SK-N-SH (cell line): ENCODE results near the gene ANKRD11. TPM values are rescaled to one million over a fixed set of nuclear protein-coding genes. Genes with fewer than 3 reads are reported as not detected.

Experiments used
- CTCF ChIA-PET: fragments of 300-600, 350-600 bp; formaldehyde crosslinking; extraction: SDS; loops from one replicate; lab custom pipeline; 2021; lab: Yijun Ruan, JAX
- POLR2A ChIA-PET: fragments of 350-600 bp; sonication (Branson Sonifier 250); formaldehyde crosslinking; extraction: SDS; loops from one replicate; lab custom pipeline; 2020; ENCODE audit warnings: antibody characterized with exemption, inconsistent platforms; lab: Yijun Ruan, JAX
- DNase-seq: peaks from one replicate; pipeline ENCODE4 v3.0.0; 2012
- H2AFZ ChIP-seq: fragments of 200-600 bp; sonication (generic); 2 replicates; pipeline ENCODE4 v1.8.1; 2016; ENCODE audit warnings: antibody characterized with exemption, mild to moderate bottlenecking, low read depth
- H3F3A ChIP-seq: fragments of 200-600 bp; sonication (generic); replicated peaks from 2 replicates; pipeline ENCODE3; 2016; ENCODE audit warnings: antibody characterized with exemption, mild to moderate bottlenecking; ENCODE audit not compliant: insufficient read depth
- H3K27ac ChIP-seq, 2 experiments: fragments of 200-500 bp in 1 of 2; fragments of 200-600 bp in 1 of 2; sonication (Bioruptor generic) in 1 of 2; sonication (generic), shearing (Covaris generic) in 1 of 2; 2 replicates each; pipeline versions ENCODE4 v1.5.1 to v1.6.1; 2014 to 2016; ENCODE audit warnings: low read depth in 2 of 2, inconsistent platforms in 1 of 2, low read length in 1 of 2, mild to moderate bottlenecking in 1 of 2, mixed read lengths in 1 of 2
- H3K27me3 ChIP-seq: fragments of 200-600 bp; sonication (generic), shearing (Covaris generic); 2 replicates; pipeline ENCODE4 v1.6.1; 2016; ENCODE audit warnings: mixed run types; ENCODE audit not compliant: insufficient read depth
- H3K36me3 ChIP-seq, 2 experiments: fragments of 200-500 bp in 1 of 2; fragments of 200-600 bp in 1 of 2; sonication (Bioruptor generic) in 1 of 2; sonication (generic) in 1 of 2; replicated peaks in 1 of 2; 2 replicates each; pipeline versions ENCODE3 to v1.5.1; 2014 to 2016; ENCODE audit warnings: low read length in 1 of 2, mild to moderate bottlenecking in 1 of 2; ENCODE audit not compliant: insufficient read depth in 2 of 2, control insufficient read depth in 1 of 2
- H3K4me1 ChIP-seq, 2 experiments: fragments of 200-500 bp in 1 of 2; fragments of 200-600 bp in 1 of 2; sonication (Bioruptor generic) in 1 of 2; sonication (generic), shearing (Covaris generic) in 1 of 2; 2 replicates each; pipeline versions ENCODE4 v1.5.1 to v1.6.1; 2014 to 2016; ENCODE audit warnings: low read depth in 1 of 2, low read length in 1 of 2, mixed run types in 1 of 2; ENCODE audit not compliant: insufficient read depth in 2 of 2, control insufficient read depth in 1 of 2
- H3K4me2 ChIP-seq: fragments of 200-600 bp; sonication (generic), shearing (Covaris generic); 2 replicates; pipeline ENCODE4 v1.6.1; 2017; ENCODE audit warnings: mixed run types
- H3K4me3 ChIP-seq, 2 experiments: fragments of 200-500 bp in 1 of 2; fragments of 200-600 bp in 1 of 2; sonication (Bioruptor generic) in 1 of 2; sonication (generic), shearing (Covaris generic) in 1 of 2; 2 replicates each; pipeline versions ENCODE4 v1.5.1 to v1.8.1; 2014 to 2016; ENCODE audit warnings: low read depth in 2 of 2, inconsistent platforms in 1 of 2, low read length in 1 of 2, mild to moderate bottlenecking in 1 of 2, mixed read lengths in 1 of 2, moderate library complexity in 1 of 2
- H3K79me2 ChIP-seq: fragments of 200-600 bp; sonication (generic); 2 replicates; pipeline ENCODE4 v1.8.1; 2017; ENCODE audit warnings: mild to moderate bottlenecking; ENCODE audit not compliant: insufficient read depth
- H3K9ac ChIP-seq: fragments of 200-600 bp; sonication (generic); 2 replicates; pipeline ENCODE4 v1.6.1; 2017; ENCODE audit warnings: mixed run types
- H3K9me2 ChIP-seq: fragments of 200-600 bp; sonication (generic); 2 replicates; pipeline ENCODE4 v1.6.1; 2017; ENCODE audit warnings: mixed run types
- H3K9me3 ChIP-seq: fragments of 200-600 bp; sonication (generic); 2 replicates; pipeline ENCODE4 v1.6.1; 2017; ENCODE audit warnings: mixed run types, mild to moderate bottlenecking, moderate library complexity
- H4K20me1 ChIP-seq: fragments of 200-600 bp; sonication (generic); 2 replicates; pipeline ENCODE4 v1.6.1; 2017; ENCODE audit warnings: mild to moderate bottlenecking, mixed run types; ENCODE audit not compliant: insufficient read depth
- EP300 ChIP-seq, 2 experiments: IDR thresholded peaks; 2 replicates each; pipeline versions ENCODE4 v1.4.0 to v1.6.1; 2012; ENCODE audit warnings: borderline replicate concordance in 1 of 2, low read depth in 1 of 2, low read length in 1 of 2
- EZH2phosphoT487 ChIP-seq: fragments of 200-600 bp; sonication (generic); IDR thresholded peaks from 2 replicates; pipeline ENCODE4 v1.6.1; 2017; ENCODE audit warnings: low read depth, mixed run types, mild to moderate bottlenecking, antibody characterized with exemption, moderate library complexity, borderline replicate concordance
- FOXJ3 ChIP-seq: sonication (generic); formaldehyde crosslinking; IDR thresholded peaks from 2 replicates; pipeline ENCODE4 v1.5.1; 2020; ENCODE audit warnings: mild to moderate bottlenecking, missing genetic modification reagents
- FOXM1 ChIP-seq: IDR thresholded peaks from 2 replicates; pipeline ENCODE4 v1.4.0; 2012; ENCODE audit warnings: low read depth, mild to moderate bottlenecking
- GATA2 ChIP-seq: sonication (generic); formaldehyde crosslinking; IDR thresholded peaks from 2 replicates; pipeline ENCODE4 v1.5.0; 2020; ENCODE audit warnings: mild to moderate bottlenecking, missing genetic modification reagents
- MAX ChIP-seq: IDR thresholded peaks from 2 replicates; pipeline ENCODE4 v1.4.0; 2012; ENCODE audit warnings: low read depth
- MEF2A ChIP-seq: IDR thresholded peaks from 2 replicates; pipeline ENCODE4 v1.4.0; 2012; ENCODE audit warnings: low read depth, borderline replicate concordance
- MXI1 ChIP-seq: IDR thresholded peaks from 2 replicates; pipeline ENCODE4 v1.6.1; 2012; ENCODE audit warnings: mild to moderate bottlenecking, low read depth, low read length, improper control_type of control experiment
- NFIC ChIP-seq: IDR thresholded peaks from 2 replicates; pipeline ENCODE4 v1.4.0; 2012; ENCODE audit warnings: borderline replicate concordance
- RAD21 ChIP-seq: IDR thresholded peaks from 2 replicates; pipeline ENCODE4 v1.6.1; 2012; ENCODE audit warnings: mild to moderate bottlenecking, low read length
- RFX5 ChIP-seq: IDR thresholded peaks from 2 replicates; pipeline ENCODE4 v1.6.1; 2012; ENCODE audit warnings: mild to moderate bottlenecking, improper control_type of control experiment, low read length
- RXRA ChIP-seq: IDR thresholded peaks from 2 replicates; pipeline ENCODE4 v1.4.0; 2012; ENCODE audit warnings: low read depth, mild to moderate bottlenecking, borderline replicate concordance
- SIN3A ChIP-seq: IDR thresholded peaks from 2 replicates; pipeline ENCODE4 v1.6.1; 2012; ENCODE audit warnings: low read depth, mild to moderate bottlenecking, low read length, moderate library complexity, borderline replicate concordance
- TCF12 ChIP-seq: IDR thresholded peaks from 2 replicates; pipeline ENCODE4 v1.4.0; 2012
- TEAD4 ChIP-seq: IDR thresholded peaks from 2 replicates; pipeline ENCODE4 v1.4.0; 2012; ENCODE audit warnings: mild to moderate bottlenecking, borderline replicate concordance; ENCODE audit not compliant: insufficient read depth
- WGBS: methylation state at CpG from one replicate; pipeline ENCODE4 v1.1.6; 2017; ENCODE audit warnings: low lambda C conversion rate; 5-methylcytosine and 5-hydroxymethylcytosine counted together
- polyA plus RNA-seq, 3 experiments: library from polyadenylated mRNA; depleted of rRNA; stranded (reverse); fragments of >200 nt; gene quantifications; 2 replicates each; pipeline ENCODE4 v1.2.3, GENCODE V29; 2012
- TF ChIP-seq, protein P1 (sequence below): IDR thresholded peaks from 2 replicates; pipeline ENCODE4; 2012
- TF ChIP-seq, protein P2 (sequence below): fragments of 150-350 bp; IDR thresholded peaks from 2 replicates; pipeline ENCODE4 v1.6.1; 2016; ENCODE audit warnings: mild to moderate bottlenecking, low read depth, low read length
- TF ChIP-seq, protein P3 (sequence below): fragments of 150-350 bp; IDR thresholded peaks from 2 replicates; pipeline ENCODE4 v1.6.1; 2017; ENCODE audit warnings: antibody characterized with exemption, low read length, low read depth, borderline replicate concordance
- TF ChIP-seq, protein P4 (sequence below): IDR thresholded peaks from 2 replicates; pipeline ENCODE4 v1.4.0; 2012; ENCODE audit warnings: low read depth, borderline replicate concordance

The ANKRD11 gene
- polyA plus RNA-seq, 1 of the 3 experiments (the other 2 are of a cell fraction): 50.2 TPM

DNA sequence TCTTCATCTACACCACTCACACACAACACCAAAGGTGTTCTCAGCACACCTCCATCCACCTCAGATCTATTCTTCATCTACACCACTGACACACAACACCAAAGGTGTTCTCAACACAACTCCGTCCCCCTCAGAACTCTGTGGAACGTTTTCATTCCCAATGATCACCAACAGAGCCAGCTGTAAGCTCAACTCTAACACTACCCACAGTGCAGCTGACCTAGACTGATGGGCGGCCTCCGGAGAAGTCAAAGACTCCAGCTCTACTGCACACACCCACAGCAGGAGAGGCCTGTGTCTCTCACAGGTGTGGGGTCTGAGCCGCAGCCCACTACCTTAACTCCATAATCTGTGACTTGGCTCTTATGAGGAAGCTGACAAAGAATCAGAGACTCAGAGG, 50.7 kb downstream of the ANKRD11 start (continued):
- TF ChIP-seq EZH2phosphoT487: no peak
- TF ChIP-seq MAX: no peak
- TF ChIP-seq RAD21: no peak
- no peak for TF ChIP-seq RXRA
- TF ChIP-seq, protein P1, sequence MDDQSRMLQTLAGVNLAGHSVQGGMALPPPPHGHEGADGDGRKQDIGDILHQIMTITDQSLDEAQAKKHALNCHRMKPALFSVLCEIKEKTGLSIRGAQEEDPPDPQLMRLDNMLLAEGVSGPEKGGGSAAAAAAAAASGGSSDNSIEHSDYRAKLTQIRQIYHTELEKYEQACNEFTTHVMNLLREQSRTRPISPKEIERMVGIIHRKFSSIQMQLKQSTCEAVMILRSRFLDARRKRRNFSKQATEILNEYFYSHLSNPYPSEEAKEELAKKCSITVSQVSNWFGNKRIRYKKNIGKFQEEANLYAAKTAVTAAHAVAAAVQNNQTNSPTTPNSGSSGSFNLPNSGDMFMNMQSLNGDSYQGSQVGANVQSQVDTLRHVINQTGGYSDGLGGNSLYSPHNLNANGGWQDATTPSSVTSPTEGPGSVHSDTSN: no peak

DNA sequence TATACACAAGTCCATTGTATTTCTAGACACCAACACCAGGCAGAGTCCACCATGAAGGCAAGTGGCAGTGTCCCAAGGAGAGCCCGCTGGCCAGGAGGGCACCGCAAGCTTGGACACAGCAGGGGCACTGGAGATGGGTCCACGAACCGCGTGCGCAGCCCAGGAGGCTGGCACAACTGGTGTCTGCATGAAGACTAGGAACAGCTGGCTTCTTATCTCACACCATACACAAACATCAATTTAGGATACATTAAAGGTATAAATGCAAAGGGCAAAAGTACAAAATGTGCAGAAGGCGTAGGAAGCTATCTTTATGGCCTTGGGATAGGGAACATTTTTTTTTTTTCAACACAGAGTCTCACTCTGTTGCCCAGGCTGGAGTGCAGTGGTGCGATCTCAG, 52.4 kb downstream of the ANKRD11 start:
- TF ChIP-seq GATA2 (CRISPR knock-in tag): peak; percentile 52
- TF ChIP-seq, protein P1: no peak
- ChIA-PET CTCF (interaction anchor here (1.1 kb wide), 1 partner anchor 14 kb away, joined by 3 read pairs; no protein-coding TSS in a partner anchor), POLR2A (no interaction called here)
- Histone ChIP-seq H3K9ac (no peak overlapping the region), H3F3A (peaks cover 9% of the 10 kb centered on the region), H3K4me2 (no peak overlapping the region), H3K79me2 (peaks cover 100% of the 10 kb centered on the region), H3K27ac (no peak overlapping the region), H2AFZ (no peak overlapping the region), H3K27me3 (no peaks in the 10 kb centered on the region), H3K36me3 (peaks cover 0 to 3% of the 10 kb centered on the region in 2 experiments), H3K9me2 (no peaks in the 10 kb centered on the region), H3K9me3 (no peaks in the 10 kb centered on the region), H3K4me3 (no peak overlapping the region), H3K4me1 (peaks cover 10 to 36% of the 10 kb centered on the region in 2 experiments; a peak in 3 of 4 replicates), H4K20me1 (peaks cover 100% of the 10 kb centered on the region)
- DNase-seq: peak; percentile 52
- WGBS: 94% methylated on average over 7 of the region's 8 CpGs

- Histone ChIP-seq H3K4me3 (no peak overlapping the region), H3K4me2 (no peak overlapping the region), H2AFZ (no peak overlapping the region), H3K9me3 (no peaks in the 10 kb centered on the region), H3K79me2 (peaks cover 100% of the 10 kb centered on the region), H3K9ac (no peak overlapping the region), H3K4me1 (peaks cover 4 to 31% of the 10 kb centered on the region in 2 experiments; a peak in 2 of 4 replicates), H3K36me3 (peaks cover 0 to 3% of the 10 kb centered on the region in 2 experiments), H3K27me3 (no peaks in the 10 kb centered on the region), H3K27ac (no peak overlapping the region), H3F3A (peaks cover 6% of the 10 kb centered on the region), H3K9me2 (no peaks in the 10 kb centered on the region), H4K20me1 (peaks cover 100% of the 10 kb centered on the region)
- CTCF ChIA-PET: interaction anchor here (1.1 kb wide), 1 partner anchor 14 kb away, joined by 3 read pairs; no protein-coding TSS in a partner anchor
- DNase-seq: no peak
- POLR2A ChIA-PET: no interaction called here
- 96% methylated on average over 8 of the region's 8 CpGs for WGBS
- TF ChIP-seq NFIC: no peak
- no peak for TF ChIP-seq FOXJ3 (CRISPR knock-in tag)
- no peak for TF ChIP-seq SIN3A
- TF ChIP-seq FOXM1: no peak
- no peak for TF ChIP-seq EP300 (IDR thresholded peaks at IDR 0.05; ENCODE audit: borderline replicate concordance in 1 of 2, low read depth in 1 of 2, low read length in 1 of 2)
- no peak for TF ChIP-seq TEAD4
- TF ChIP-seq MXI1: no peak
- TF ChIP-seq, protein P2, sequence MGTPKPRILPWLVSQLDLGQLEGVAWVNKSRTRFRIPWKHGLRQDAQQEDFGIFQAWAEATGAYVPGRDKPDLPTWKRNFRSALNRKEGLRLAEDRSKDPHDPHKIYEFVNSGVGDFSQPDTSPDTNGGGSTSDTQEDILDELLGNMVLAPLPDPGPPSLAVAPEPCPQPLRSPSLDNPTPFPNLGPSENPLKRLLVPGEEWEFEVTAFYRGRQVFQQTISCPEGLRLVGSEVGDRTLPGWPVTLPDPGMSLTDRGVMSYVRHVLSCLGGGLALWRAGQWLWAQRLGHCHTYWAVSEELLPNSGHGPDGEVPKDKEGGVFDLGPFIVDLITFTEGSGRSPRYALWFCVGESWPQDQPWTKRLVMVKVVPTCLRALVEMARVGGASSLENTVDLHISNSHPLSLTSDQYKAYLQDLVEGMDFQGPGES: no peak
- TF ChIP-seq, protein P3, sequence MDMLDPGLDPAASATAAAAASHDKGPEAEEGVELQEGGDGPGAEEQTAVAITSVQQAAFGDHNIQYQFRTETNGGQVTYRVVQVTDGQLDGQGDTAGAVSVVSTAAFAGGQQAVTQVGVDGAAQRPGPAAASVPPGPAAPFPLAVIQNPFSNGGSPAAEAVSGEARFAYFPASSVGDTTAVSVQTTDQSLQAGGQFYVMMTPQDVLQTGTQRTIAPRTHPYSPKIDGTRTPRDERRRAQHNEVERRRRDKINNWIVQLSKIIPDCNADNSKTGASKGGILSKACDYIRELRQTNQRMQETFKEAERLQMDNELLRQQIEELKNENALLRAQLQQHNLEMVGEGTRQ: no peak
- TF ChIP-seq MEF2A: no peak
- TF ChIP-seq GATA2 (CRISPR knock-in tag): no peak
- TF ChIP-seq RFX5: no peak
- TF ChIP-seq, protein P4, sequence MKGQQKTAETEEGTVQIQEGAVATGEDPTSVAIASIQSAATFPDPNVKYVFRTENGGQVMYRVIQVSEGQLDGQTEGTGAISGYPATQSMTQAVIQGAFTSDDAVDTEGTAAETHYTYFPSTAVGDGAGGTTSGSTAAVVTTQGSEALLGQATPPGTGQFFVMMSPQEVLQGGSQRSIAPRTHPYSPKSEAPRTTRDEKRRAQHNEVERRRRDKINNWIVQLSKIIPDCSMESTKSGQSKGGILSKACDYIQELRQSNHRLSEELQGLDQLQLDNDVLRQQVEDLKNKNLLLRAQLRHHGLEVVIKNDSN: no peak
- TF ChIP-seq TCF12: no peak
Measured at GRCh38 chr16:89437251-89437987, 52.9 kb downstream of the ANKRD11 start.
